ENCODE results near the gene FAAP100.
"Not testable (repeated sequence)": the region's sequence is repeated elsewhere in the genome, so short reads cannot be mapped to it uniquely, and the experiment has no call there.

Gene FAAP100, protein sequence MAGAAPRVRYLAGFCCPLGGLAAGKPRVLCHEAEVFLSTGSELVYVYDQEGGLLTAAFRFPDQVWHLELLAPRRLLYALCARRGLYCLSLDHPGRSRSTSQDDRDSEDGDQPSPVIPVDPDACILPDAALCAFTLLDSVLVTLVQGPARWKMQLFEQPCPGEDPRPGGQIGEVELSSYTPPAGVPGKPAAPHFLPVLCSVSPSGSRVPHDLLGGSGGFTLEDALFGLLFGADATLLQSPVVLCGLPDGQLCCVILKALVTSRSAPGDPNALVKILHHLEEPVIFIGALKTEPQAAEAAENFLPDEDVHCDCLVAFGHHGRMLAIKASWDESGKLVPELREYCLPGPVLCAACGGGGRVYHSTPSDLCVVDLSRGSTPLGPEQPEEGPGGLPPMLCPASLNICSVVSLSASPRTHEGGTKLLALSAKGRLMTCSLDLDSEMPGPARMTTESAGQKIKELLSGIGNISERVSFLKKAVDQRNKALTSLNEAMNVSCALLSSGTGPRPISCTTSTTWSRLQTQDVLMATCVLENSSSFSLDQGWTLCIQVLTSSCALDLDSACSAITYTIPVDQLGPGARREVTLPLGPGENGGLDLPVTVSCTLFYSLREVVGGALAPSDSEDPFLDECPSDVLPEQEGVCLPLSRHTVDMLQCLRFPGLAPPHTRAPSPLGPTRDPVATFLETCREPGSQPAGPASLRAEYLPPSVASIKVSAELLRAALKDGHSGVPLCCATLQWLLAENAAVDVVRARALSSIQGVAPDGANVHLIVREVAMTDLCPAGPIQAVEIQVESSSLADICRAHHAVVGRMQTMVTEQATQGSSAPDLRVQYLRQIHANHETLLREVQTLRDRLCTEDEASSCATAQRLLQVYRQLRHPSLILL
- 40.3 to 56.0 (median 48.8) reads per million in 4 donors for total RNA-seq

DNA sequence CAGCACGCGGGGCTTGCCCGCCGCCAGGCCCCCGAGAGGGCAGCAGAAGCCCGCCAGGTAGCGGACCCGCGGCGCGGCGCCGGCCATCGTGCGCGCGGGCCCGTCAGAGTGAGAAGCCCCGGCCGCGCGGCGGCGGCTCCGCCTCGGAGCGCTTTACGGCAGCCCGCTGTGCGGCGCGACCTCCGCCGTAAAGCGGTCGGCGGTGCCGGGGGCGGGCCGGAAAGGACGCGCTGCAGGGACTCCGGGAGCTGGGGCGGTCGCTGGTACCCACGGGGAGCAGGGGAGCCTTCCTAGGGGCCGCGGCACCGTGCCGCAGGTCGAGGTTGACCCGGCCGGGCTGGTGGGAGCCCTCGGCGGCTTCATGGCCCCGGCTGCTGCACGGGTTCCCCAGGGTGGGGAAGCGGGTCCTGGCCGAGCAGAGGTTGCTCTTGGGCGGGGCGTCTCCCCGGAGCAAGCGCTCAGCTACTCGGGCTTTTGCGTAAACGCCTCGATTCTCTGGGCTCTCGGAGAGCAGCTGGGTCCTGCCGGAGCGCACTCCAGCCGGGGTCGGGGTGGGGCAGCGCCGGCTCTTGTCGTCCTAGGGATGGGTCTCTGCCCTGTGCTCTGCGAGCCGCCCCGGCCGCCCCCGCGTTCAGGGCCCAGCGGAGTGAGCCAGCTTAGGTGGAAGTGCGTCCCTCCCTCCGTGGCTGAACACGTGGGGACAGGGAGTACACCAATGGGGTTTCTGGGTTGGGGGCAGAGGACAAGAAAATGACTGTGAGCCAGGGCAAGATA lies at the start of gene FAAP100:
TSS of gene FAAP100 (minus strand) at position 110 of the 774 bp plus-strand sequence. CDS start at position 87, 23 bp downstream.
- peak; percentile 63 to 85 (median 71) for DNase-seq

DNA sequence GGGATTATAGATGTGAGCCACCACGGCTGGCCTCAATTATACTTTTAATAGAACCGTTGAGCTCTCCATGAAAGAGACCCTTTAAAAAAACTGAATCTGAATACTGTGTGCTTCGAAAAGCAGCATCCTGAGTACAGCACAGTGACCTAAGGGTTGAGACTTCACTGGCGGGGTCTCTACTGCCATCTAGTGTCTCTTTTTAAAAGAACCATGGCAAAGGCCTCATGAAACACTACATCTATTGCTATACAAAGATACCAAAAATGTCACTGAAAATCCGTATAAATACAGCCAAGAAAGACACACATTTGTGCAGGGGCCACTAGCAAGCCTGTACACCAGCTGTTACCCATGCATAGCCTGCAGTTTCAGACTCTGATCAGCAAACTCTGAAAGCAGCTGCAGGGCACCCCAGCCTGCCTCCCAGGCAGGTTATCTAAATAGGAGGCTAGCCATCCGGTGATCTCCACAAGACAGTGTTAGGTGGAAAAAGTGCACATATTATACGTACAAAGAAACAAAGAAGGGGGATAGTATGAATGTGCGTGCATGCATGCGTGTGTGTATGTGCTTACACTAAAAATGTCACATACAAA lies 49.5 kb upstream of the FAAP100 start:
- peak in 4 of 5 donors; percentile 14 to 55 (median 28) for DNase-seq

DNA sequence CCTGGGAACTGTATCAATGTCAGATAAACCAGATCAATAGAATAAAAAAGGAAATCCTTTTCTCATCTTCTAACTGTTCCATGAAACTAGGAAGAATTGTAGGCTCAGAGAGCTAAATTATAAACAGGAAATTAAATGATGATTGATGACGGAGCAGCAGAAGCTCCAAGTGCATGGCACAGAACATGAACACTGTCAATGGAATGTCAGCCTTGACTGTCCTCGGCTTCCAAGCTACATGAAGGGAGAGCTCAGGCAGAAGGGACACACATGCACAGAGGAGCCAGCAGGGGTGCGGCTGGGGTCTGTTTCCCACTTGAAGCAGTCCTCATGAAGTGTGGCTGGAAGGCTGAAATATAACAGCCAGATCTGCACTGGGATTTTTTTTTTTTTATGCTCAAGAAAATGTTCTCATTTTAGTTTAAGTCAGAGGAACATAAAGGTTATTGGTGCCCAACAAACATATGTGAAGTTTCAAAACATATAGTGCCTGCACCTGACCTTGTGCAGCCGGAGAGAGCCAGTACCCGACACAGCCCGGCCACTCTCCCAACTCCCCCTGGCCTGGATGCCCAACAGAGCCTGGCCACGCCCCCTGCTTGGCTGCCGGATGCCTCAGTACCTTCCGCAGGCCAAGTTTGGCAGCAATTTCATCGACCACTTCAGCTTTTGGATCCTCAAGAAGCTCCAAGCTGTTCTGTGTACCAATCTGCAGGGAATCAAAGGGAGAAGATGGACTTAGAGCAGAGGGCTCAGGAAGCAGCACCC lies 47.8 kb upstream of the FAAP100 start:
- DNase-seq: no peak

DNA sequence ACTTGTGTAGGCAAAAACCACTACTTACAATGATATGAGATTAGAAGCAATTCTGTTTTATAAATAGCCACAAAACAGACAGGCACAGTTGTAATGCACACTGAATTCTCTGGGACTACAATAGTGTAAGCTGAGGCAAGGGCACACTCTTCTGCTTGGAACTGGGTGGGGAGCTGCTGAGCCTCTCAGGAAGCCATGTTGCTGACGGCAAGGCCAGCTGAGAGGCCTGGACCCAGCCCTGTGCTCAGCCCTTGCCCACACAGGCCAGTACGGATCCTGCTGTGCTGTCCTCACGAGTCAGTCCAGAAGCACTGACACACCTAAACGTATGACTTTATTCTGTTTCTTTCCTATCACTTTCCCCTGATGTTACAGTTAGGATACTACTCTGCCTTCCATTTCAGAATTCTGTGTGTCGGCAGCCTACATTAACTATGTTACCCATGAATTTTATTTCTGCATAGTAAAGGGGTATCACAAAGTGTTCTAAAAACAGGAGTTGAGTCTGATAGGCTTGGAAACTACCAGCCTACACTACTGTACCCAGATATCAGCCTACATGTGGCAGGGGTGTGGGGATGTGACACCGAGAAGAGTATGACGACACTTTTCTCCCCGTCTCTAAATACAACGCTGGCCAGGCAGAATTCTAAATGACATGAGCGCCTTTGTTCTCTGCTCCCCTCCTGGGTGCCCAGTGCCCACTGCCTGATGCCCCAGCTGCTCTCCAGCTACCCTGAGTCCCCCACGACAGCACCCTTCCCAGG lies 41.1 kb upstream of the FAAP100 start:
- DNase-seq: no peak

DNA sequence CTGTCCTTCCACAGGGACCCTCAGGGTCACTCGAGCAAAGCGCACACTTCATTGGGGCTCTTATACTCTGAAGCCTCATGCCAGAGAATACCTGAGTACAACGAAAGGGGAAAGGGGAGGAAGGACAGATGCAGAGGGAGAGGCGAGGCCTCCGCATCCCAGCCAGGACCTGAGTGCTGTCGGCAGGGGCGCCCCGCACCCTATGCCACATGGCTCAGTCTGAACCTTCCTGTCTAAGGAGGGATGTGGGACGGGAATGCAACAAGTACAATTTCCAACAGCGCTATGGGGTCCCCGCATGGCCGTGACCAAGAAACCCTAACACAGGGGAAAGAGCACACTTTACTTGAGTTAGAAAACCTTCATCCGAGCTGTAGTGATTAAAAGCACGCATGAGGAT lies 39.8 kb upstream of the FAAP100 start:
- no peak for DNase-seq

DNA sequence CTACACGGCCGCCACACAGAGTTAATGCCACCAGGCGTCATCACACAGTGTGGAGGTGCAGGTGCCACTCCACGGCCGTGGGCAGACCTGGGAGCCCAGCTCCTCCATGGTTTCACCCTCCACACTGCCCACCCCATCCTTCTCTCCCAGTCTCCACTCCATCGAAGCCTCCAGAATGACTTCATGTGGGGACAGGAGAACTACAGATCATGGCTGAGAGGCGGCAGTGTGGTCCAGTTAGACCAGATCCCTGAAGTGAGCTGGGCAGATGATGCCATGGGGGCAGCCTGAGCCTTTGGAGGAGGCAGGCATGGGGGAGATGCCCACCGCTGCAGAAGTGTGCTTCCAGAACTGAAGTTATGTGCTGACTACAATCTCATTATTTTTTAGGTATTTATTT lies 38.0 kb upstream of the FAAP100 start:
- DNase-seq: no peak

DNA sequence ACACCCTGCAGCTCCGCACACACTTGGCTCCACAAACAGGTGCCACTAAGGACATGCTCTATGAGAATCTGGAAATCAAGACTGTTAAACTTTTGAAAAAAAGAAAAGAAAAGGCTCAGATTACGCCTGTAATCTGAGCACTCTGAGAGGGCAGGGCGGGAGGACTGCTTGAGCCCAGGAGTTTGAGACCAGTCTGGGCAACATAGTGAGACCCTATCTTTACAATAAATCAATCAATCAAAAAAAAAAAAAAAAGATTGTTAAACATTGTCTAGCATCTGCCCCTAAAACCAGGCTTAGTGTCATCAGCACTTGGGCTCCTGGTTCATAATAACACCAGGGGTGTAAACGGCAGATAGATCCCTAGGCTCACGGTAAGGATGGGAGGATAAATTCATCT lies 37.5 kb upstream of the FAAP100 start:
- DNase-seq: no peak

DNA sequence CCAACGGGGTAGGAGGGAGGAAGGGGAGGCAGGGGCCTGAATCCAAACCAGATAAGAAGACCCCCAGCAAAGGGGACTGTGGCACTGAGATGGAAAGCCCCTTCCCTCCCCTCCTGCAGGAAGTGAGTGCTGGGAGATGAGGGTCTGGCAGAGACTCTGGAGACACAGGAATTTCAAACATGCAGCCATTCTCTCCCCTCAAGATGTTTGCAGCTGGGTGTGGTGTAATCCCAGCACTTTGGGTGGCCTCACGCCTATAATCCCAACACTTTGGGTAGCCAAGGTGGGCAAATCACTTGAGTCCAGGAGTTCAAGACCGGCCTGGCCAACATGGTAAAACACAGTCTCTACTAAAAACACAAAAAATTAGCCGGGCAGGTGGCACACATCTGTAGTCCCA lies 33.9 kb upstream of the FAAP100 start:
- DNase-seq: no peak

DNA sequence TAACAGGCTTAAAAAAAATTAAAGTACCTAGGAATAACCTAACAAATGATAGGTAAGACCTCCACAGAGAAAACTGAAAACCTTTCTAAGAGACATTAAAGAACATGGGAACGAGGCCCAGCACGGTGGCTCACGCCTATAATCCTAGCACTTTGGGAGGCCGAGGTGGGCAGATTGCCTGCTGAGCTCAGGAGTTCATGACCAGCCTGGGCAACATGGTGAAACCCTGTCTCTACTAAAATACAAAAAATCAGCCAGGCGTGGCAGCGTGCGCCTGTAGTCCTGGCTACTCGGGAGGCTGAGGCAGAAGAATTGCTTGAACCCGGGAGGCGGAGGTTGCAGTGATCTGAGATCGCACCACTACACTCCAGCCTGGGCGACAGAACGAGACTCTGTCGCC lies 32.6 kb upstream of the FAAP100 start:
- DNase-seq: not testable (repeated sequence)

DNA sequence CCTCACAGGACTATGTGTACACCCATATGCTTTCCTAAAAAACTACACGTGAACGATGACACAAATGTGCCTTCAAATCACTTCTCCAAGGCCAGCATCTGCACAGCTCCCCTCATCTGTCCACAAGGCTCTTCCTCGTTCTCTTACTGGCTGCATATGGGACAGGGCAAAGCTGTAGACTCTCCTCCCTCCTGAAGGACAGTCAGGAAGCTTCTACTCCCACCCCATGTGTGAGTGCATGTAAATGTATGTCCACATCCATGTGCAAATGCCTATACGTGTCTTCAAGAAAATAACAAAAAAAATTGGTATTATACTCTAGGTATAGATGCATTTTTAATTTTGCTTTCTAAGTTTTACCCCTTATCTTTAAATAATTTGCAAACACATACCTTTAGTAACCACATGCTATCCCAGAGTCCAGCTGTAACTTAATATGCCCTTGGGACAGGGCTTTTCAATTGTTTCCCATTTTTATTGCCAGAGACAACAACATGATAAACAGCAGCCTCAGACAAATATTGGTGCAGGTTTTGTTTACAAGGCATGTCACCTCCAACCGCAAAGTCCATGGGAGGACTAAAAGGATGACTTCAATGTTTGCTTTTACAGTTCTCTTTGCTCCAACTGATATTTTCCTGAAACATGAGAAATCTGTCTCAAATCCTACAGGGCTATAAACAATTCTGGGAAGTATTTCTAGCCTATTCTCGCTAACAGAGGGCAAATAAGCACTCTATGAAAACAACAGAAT lies 31.6 kb upstream of the FAAP100 start:
- DNase-seq: no peak

DNA sequence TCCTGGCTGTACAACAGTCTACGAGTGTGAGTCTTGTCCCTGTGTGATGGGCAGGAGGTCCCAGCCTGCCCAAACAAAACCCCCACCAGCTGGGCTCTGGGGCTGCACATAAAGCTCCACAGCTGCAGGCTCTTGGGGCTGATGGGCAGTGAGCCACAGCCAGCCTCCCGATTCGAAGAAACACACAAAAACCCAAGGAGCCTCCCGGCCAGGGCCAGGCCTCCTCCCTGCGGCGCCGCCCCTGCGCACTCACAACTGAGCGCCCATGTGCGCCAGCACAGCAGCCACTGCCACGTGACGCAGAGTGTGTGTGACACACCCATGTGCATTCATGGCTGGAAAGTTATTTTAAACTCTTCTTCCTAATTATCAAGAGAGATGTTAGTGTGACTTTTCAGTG lies 30.6 kb upstream of the FAAP100 start:
- DNase-seq: no peak

DNA sequence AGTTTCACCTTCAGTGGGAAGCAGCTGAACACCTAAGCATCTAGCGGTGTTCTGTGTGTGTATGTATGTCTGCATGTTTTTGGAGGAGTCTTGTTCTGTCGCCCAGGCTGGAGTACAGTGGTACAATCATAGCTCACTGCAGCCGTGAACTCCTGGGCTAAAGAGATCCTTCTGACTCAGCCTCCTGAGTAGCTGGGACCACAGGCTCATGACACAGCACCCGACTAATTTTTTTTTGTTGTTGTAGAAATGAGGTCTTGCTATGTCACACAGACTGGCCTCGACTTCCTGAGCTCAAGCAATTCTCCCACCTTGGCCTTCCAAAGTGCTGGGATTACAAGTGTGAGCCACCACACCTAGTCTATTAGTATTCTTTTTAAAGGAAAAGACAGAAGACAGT lies 30.2 kb upstream of the FAAP100 start:
- DNase-seq: no peak

DNA sequence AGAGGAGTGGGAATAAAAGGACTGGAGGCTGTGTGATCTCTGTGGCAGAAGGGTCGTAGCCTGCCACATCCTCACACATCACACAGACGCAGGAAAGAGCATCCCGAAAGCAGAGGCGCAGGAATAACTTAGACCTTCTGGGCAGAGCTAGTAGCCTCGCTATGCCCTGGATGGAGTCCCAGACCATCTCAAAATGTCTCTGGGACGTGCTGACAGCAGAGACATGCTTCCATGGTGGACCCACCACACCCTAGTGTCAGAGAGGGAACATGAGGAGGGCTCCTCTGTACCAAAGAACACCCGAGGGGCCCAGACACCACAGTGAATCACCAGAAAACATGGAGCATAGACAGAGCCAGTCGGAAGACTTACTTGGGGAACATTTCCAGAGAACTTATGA lies 29.6 kb upstream of the FAAP100 start:
- no peak for DNase-seq

DNA sequence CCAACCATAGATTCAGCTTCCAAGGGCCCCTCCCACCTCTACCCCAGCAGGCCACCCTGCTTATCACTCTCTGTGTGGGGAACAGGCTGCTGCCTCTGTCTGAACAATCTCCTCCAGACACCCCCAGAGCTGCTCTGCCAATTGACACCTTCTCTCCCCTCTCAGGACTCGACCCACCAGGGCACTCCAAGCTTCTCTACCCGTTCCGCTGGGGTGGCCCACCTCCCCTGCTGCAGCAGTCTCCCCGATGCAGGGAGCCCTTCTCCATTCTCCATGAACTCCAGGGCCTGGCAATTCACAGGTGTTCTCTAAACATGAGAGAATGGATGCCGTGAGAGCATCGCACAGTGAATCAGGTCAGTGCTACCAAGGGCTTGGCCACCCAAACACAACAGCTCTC lies 28.3 kb upstream of the FAAP100 start:
- DNase-seq: no peak

DNA sequence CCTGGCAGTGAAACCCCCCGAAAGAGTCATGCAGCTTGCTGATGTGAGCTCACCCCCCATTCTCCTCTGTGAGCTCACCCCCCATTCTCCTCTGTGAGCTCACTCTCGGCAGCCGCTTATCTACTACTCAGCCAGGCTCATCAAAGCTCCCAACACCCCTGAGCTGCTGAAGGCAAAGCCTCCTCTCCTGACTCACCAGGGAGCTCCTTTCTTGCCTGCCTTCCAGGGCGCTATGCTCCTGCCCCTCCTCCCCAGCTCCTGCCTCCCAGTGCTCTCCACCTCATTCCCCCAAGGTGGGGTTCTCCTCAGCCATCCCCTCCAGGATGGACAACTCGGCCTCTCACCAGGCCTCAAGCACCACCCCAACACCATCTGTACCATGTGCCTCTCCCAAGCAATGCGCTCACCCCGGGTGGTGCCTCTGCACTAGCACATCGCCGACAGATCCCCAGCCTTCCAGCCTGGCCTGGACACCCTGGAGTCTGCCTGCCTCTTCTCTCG lies 27.7 kb upstream of the FAAP100 start:
- DNase-seq: no peak

DNA sequence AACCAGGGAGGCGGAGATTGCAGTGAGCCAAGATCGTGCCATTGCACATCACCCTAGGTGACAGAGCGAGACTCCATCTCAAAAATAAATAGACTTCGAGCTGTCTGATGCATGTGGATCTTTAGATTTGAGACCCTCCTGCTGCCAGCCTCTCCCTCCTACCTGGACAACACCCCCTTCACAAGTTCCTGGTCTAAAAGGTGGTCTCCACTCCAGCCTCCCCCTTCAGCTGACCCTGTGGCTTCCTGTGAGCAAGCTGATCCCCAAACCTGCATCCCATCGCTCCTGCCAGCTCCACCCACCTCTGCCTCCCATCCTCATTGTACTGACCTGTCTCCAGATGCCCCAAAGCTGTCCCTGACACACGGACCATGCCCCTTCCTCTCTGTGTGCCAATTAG lies 27.1 kb upstream of the FAAP100 start:
- no peak for DNase-seq

DNA sequence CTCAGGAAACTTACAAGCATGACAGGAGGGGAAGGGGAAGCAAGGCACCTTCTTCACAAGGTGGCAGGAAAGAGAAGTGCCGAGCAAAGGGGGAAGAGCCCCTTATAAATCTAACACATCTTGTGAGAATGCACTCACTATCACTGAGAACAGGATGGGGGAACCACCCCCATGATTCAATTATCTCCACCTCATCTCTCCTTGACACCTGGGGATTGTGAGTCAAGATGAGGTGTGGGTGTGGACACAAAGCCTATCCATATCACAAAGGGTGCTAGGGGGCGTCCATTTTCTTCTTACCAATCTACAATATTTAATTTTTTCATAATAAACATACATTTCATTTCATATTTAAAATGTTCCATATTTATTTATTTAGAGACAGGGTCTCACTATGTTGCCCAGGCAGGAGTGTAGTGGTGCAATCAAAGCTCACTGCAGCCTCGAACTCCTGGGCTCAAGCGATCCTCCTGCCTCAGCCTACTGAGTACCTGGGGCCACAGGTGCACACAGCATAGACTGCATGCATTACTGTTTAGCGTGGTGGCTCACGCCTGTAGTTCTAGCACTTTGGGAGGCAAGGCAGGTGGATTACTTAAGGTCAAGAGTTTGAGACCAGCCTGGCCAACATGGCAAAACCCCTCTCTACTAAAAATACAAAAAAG lies 26.5 kb upstream of the FAAP100 start:
- DNase-seq: no peak

DNA sequence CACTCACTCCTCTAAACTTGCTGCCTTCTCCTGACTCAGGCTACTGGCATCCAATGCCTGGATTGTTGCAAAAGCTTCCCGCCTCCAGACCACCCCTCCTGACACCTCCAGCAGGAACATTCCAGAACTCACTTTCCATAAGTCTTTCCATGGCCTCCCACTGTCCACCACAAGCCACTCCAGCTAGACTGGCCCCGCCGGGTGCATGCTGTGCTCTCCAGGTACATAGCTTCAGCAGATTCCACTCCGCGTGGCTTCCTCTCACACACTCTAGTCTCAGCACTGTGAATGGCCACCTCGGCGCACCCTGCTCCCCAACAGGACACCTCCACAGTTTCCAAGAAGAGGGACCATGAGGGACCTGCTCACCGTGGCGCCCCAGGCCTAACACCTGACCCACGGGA lies 25.9 kb upstream of the FAAP100 start:
- DNase-seq: no peak

DNA sequence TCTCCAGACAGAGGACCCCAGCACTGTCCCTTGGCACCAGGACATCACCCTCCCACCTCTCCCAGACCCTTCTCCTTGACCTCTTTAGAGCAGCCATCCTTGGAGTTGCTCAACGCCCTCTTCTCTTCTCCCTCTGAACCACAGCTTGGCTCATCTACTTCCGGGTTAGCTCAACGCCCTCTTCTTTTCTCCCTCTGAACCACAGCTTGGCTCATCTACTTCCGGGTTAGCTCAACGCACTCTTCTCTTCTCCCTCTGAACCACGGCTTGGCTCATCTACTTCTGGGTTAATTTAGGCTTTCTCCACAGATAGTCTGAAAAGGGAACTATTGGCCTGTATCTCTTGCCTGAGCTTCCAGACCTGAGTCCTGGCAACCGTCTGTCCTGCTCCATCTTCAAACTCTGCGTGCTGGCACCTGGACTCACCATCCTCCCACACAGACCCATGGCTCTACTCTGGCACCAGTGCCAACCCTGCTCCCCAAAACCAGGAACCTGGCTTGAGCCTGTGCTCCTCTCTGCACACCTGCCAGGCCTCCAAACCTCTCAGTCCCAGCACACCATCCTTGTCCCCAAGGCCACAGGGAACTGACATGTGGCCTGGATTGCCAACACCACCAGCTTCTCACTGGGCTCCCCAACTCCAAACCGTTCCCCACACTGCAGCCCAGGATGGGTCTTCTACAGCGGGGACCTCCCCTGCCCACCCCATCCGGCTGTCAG lies 25.3 kb upstream of the FAAP100 start:
- DNase-seq: no peak
